Uterus (tissue), 2 donors: Measurements from ENCODE around the gene PSORS1C1.

Experiments
- CTCF ChIP-seq, 4 experiments: fragments of 200-600 bp in 2 of 4; fragments of 450-650 bp in 2 of 4; sonication (generic) in 2 of 4; IDR thresholded peaks; one replicate each; pipeline ENCODE4 v1.5.1; 2016 to 2019; ENCODE audit warnings: antibody characterized with exemption in 4 of 4, mild to moderate bottlenecking in 2 of 4, moderate library complexity in 1 of 4
- POLR2A ChIP-seq, 2 donors: fragments of 450-650 bp; IDR thresholded peaks; one replicate each; pipeline ENCODE4 v1.6.1; 2016; ENCODE audit warnings: antibody characterized with exemption in 2 of 2, mild to moderate bottlenecking in 1 of 2, moderate library complexity in 1 of 2

GRCh38 chr6:31115941-31116560, 1.5 kb downstream of the PSORS1C1 start:
- TF ChIP-seq CTCF (IDR thresholded peaks at IDR 0.05), result no peak
- TF ChIP-seq POLR2A (IDR thresholded peaks at IDR 0.05), result no peak
